NOMO-1 (cell line): Measurements from ENCODE around the gene RBMS2.

Experiments used
- DNase-seq, 2 experiments: peaks; one replicate each; lab custom pipeline; 2025; ENCODE audit not compliant: unreplicated experiment in 2 of 2; lab: John Stamatoyannopoulos, UW

RBMS2 gene

DNA sequence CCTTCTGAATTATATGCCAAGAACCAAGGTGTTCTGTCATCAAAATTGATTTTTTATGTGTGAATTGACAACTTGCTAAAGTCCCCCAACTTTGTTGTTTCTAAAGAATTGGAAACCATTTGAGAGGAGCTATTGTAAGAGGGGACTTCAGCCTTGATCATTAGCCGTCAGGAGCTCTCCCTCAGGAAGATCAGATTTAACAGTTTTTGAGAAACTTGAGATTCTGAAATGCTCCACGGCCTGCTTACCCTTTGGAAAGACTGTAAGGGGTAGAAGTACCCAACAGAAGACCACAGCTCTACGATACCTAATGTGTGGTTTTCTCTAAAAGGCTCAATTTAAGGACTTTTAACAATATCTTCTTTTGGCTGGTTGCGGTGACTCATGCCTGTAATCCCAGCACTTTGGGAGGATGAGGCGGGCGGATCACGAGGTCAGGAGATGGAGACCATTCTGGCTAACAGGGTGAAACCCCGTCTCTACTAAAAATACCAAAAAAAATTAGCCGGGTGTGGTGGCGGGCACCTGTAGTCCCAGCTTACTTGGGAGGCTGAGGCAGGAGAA lies 57.4 kb downstream of the RBMS2 start:
- no peak for DNase-seq

DNA sequence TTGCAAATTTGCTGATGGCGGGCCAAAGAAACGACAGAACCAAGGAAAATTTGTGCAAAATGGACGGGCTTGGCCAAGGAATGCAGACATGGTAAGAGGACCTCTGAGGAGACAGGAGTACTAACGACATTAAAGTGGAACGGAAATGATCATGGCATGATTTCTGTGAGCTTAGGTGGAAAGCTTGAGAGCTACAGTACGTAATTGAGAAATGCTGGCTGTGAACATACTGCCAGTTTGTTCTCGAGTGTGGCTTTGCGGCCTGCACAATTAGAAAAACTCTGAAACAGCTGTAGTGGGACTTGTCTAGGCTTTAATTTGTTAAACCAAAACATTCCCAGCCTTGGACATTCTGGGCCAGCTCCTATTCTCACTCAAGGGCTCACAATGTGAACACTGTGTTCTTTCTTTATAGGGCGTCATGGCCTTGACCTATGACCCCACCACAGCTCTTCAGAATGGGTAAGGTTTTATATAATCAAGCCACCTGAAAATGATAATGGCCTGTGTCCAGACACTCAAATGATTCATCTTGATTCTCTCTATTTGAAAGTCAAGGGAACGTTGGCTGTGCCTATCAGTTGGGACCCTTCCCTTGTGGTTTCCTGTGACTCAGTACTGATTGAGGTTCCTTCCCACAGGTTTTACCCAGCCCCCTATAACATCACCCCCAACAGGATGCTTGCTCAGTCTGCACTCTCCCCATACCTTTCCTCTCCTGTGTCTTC lies 60.0 kb downstream of the RBMS2 start:
- DNase-seq, result peak in 1 of 2 experiments; percentile 38

DNA sequence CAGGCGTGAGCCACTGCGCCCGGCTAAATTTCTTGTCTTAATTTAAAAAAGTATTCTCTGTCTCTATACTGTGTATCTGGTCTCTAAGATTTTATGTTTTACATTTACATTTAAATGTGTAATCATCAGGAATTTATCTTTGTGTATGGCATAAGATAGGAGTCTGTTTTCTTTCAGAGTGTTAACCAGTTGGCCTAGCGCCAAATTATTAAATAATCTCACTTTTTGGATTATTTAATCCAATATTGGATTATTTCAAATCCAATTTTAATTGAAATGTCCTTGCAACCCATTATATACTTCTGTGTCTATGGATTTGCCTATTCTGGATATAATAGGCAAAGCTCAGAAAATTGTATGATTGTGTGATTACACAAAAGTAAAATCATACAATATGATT lies 63.5 kb downstream of the RBMS2 start:
- no peak for DNase-seq

DNA sequence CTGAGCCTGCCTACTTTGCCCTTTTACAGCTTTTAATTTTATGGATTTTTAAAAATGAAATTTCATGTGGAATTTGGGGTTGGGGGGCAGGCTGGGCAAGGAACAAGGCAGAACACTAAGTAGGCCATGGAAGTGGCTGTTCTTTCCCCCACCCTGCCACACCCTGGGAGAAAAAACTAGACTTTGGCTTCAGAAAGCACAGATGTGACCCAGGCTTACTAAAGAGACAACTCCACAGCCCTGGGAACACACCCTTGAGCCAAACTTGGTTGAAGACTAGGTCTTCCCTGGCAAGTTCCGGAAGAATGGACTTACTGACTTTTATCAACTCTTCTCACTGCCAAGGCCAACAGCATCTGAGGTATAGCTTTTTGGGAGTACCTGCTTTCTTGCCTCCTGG lies 68.2 kb downstream of the RBMS2 start:
- DNase-seq, result no peak

DNA sequence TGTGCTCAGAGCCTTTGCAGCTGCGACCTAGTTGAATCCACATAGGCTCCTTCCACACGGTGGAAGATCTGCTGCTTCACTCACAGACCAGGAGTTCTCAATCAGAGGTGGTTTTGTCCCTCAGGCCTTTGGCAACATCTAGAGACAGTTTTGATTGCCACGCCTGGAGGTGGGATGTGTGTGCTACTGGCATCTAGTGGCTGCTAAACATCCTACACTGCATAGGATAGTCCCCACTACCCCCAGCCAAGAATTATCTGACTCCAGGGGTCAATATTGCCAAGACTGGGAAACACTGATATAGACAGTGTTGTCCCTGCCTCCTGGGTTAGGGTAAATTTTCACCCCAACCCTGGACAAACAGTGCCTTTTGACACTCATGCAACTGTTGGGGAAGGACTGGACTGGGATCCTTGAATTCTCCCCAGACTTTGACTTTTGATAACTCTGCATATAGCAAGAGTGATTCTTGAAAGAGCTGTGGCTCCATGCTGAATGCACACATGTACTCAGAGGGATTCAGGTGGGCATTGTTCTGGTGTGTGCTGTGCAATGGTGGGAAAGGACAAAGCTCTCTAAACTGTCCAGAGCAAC lies 68.7 kb downstream of the RBMS2 start:
- DNase-seq, result peak; percentile 22 to 39

DNA sequence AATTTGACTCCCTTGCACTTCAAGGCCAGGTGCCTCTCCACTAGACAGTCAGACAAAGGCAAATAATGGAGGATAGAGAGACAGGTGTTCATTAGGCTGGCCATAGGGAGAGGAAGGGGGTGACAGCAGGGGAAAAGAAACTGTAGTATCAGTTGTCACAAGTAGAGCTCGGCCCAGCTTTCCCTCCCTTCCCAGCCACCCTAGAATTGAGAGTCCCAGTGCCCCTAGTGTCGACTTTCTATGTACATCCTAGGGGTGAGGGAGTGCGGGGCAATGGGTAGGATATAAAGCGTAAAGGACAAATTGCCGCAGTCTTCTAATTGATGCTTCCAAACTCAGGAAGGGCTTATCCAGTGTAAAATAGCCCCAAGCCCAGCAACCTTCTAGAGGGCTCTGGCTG lies 69.5 kb downstream of the RBMS2 start:
- DNase-seq, result no peak

DNA sequence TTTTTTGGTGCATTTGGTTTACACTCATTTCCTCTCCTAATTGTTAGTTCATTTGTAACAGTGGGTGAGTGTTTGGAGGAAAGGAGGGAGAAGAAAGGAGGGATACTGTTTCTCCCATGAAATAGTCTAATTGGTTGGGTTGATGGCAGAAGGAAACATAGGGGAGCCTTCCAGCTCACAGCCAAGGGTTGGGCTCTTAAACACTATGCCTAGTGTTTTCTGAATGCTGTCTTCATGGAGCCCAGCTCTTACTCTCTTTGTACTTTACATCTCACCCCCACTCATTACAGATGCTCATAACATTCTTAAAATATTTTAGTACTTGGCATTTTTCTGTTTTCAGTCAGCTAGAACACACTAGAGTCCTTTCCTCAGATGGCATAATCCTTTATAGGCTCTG lies 70.3 kb downstream of the RBMS2 start:
- DNase-seq, result no peak

DNA sequence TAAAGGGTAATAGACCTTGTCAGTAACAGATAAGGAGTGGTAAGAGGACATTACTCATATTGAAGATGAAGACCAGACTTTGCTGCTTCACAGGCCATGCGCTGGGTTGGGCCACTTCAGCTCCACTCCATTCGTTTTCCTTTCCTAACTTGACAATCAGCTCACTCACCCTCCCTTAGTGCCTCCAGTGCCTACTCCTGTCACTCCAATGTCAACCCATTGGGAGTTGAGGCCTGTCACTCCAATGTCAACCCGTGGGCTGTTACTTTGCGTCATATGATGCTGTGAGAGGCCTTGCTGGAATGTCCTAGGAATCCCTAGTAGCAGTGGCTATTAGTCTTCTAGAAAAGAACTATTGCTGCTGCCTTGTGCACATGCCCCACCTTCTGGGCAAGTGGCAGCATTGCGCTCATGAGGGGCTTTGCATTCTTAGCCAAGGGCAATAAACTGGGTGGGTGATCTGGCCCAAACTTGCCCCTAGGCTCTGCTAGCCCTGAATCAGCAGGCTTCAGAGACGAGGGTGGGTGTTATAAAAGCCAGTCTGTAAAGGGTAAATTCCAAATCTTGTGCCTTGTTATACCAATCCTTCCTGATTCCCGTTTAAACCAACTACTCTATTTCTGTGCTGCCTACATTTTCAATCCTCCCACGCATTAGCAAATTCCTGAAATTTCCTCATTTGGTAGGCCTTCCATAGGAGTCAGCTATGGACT lies 72.4 kb downstream of the RBMS2 start:
- peak; percentile 18 to 56 for DNase-seq

DNA sequence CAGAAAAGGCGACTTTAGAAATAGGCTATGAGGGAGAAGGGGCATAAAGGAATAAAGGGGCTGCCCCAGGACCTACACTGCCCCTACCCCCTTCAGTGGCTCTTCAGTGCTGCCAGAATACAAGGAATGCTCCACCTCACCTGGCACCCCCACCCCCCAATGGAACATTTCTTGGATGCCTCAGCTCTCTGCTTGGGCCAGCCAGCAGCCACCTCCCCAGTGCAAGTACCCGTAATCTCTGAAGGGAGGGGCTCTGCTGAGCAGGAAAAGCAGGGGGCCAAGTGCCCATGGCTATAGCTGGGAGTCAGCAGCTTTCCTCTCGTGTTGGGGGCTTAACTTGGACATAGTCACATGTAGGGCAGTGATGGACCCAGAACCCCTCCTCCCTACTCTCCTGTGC lies 75.2 kb downstream of the RBMS2 start:
- DNase-seq, result no peak

DNA sequence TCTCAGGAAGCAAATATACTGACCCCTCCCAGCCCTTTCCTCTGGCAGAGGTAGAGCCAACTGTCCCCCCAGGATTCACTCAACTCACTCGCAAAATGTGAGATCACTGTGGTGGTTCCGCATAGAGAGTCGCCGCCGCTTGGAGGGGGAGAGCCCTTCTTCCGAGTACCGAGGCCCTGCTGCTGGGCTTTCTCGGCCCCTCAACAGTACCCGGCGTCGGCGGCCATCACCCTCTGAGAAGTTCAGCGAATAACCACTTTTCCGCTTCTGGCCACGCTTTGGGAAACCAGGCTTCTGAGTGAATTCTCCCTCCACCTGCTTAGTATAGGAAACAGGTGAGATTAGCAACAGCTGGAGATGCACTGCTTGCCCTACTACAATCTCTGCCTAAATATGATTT lies 77.4 kb downstream of the RBMS2 start:
- DNase-seq, result no peak

DNA sequence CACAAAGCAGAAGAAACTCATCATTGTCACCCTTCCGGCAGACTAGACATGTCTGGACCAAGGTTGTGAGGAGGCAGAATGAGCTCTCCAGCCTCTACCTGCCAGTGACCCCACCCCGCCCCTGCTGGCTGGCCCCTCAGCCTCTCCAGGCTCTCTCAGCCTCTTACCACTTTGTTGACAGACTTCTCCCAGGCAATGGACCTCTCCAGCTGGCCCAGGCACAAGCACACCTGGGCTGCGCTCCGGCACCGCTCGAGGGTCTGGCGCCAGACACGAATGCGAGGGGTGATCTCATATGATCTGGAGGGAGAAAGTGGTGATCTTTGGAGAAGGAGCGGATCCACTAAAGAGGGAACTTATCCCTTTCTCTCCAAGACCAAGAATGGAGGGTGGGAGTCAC lies 78.2 kb downstream of the RBMS2 start:
- no peak for DNase-seq

DNA sequence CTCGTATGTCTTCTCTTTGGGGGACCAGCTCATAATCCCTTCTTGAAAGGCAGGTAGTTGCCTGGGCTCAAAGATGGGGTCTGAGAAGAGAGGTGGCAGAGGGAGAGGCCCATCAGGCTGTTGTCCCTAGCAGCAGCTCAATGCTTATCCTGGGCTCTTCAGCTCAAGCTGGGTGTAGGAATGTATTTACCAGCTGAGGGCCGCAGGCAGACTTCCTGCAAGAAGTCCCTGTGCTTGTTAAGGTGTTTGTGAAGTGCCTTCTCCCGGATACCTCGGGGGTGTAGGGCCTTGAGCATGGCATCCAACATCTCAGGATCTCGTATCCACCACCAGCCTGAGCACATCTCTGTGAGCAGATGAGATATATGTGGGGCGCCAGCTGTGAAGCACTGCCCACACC lies 79.1 kb downstream of the RBMS2 start:
- no peak for DNase-seq

DNA sequence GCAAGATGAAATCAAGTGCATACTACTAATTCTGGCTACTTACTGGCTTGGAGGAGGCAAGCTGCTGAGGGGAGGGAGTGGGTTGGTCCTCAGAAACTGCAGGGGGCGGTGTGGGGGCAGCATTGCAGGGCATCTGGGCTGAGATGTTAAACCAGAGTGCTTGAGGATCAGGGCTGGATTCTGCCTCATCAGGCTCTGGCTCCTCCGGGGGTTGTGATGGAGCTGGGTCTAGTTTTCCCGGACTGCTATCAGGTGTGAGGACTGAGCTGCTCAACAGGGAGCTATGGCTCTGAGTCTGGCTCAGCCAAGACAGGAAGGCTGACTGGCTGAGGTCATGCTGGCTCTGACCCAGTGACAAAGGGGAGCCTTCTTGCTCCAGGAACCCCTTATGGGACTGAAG lies 79.9 kb downstream of the RBMS2 start:
- no peak for DNase-seq

DNA sequence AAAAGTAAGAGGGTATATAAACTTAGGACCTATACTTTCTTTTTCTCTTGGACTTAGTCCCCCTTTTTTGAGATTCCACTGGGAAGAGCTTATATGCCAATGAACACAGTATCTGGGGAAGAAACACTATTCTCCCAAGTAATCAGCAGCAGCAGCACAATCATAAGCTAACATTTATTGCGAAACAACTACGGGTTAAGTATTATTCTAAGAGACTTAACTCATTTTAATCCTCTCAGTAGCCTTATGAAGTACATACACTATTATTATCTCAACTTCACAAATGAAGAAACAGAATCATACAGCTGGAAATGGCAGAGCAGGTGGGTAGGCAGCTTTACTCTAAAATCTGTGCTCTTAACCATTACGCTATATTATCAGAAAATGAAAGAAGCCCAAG lies 80.6 kb downstream of the RBMS2 start:
- no peak for DNase-seq

DNA sequence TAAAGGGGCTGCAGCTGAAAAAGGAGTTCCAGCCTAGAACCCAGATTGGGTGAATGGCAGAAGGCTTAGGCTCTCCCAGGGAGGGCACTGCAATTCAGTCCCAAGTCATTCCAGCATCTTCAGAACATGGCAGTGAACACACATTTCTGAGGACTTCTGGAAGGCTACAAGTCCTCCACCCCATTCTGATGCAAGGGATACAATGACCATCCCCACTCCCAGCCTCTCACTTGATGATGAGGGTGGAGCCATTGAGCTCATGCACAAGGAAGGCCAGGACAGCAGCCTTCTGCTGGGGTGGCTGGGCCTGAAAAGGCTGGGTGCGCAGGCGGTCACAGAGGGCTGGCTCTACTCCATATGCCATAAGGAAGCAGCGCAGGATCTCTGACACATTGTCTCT lies 82.7 kb downstream of the RBMS2 start:
- no peak for DNase-seq

DNA sequence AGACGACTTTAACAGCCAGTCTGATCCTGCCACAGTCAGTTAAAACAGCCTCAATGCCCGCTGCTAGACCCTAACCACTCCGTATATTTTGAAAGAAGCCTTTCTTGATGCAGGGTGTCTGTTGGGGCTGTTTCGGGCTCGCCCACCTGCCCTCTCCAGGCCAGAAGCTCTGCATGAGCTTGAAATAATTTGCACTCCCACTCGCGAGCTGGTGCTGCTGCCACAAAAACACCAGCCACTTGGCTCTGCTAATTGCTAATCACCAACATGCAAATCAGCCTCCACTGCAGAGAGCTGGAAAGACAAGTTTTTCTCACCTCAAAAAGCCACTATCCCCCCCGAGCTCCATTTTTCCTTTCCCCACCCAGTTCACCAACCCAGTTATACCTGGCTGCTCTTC lies 93.0 kb downstream of the RBMS2 start:
- DNase-seq, result no peak

DNA sequence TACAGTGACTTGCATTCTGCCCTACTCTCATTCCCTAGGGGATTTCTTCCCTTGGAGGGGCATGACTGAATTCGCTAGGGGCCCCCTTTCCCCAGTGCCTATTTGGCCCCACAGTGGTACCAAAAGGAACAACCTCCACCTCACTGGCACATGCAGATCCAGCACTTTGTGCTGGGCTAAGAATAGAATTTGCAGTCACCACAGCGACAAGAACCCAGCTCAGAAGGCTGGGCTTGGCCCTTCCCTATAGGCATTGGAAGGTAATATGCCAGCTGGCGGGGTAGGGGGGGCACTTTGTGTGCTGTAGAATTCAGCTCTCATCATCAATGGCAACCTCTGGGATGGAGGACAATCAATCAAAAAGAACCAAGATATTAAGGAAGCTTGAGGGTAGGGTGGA lies 94.6 kb downstream of the RBMS2 start:
- DNase-seq, result no peak

DNA sequence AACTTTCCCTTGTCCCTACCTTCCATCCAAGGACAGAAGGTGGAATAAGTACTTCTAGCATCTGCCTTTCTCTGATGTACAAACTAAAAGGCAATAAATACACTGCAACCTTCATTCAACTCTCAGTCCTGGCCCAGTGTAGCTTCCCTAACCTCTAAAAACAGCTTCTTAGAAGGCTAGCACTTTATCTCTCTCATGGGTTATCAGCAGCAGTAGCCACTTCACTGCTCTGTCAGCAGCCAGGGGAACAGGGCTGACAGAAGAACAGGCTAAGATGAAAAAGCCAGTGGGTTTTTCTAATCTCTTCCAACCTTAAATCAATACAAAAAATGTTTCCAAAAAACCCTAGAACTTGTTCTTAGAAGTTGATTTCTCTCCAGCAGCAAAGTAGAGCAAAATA lies 95.3 kb downstream of the RBMS2 start:
- no peak for DNase-seq

DNA sequence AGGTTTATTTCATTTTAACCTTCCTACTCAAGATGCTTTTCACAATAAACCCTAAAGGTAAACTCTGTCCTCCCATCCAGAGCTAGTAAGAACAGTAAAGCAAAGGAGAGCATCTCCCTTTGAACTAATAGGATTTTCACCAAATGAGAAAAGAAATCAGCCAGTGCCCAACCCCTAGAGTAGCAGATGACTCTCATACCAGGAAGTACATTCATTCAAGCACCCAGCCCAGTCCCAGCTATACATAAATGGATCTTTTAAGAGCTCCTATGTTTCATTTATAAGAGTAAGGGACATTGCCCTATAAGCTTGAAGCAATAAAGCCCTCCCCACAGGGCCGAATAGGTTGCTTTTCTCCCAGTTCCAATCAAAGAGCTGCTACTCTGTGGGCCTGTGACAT lies 100.9 kb downstream of the RBMS2 start:
- no peak for DNase-seq

DNA sequence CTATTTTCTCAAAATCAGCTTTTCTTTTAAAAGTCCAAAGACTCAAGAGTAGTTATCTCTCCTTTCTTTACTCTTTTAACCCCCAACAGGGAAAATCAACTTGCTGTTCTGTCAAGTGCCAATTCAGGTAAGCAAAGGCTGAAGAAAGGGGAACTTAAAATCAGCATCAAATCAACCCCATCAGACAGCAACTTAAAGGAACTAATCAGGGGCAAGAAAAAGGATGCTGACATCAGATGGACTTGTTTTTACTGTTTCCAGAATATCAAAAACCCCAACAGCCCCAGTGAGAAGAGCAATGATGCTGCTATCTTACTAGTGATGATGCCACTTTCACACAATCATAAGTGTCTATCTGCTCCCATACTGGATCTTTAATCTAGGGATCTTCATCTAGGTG lies 105.1 kb downstream of the RBMS2 start:
- no peak for DNase-seq

DNA sequence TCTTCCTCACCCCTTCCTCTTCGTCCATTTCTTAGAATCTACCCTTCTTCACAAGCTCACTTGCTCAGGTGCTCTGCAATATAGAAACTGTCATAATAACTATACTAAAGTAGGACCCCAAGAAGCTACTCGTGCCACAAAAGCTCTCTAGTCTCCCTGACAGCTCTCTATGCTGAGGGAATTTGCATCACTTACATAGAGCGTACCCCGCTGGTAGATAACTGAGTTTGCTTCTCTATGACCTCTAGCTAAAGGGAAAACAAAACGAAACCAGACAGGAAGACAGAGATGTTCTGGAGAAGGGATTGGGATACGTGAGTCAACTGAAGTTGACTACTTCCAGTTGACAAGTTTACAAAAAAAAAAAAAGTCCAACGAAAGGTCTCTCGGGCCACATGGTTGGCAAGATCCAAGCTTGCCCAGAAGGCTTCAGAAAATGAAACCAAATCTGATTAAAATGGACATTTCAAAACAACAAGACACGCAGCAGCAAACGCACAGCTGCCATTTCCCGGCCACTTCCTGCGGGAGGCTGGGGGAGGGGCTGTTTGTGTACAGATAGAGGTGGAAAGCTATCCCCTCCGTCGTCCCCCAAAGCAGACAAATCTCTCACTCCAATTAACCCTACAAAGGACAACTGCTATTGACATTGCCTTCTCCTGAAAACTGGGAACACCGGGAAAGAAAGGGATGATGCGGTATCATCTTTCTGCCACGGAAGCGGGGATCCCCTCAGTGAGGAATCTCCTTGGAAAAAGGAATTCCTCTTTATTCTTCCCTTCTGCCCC lies 107.2 kb downstream of the RBMS2 start:
- peak in 1 of 2 experiments; percentile 61 for DNase-seq
